ENCODE results near the gene PEF1. TPM values are rescaled to one million over a fixed set of nuclear protein-coding genes. Genes with fewer than 3 reads are reported as not detected.

PEF1 gene
- total RNA-seq, 4 donors from 2014 or later = 180 to 355 (median 312) TPM

GRCh38 chr1:31673433-31673832 lies 28.8 kb upstream of the PEF1 start:
- H3K27ac ChIP-seq = no peak overlapping the region
- H3K36me3 ChIP-seq = no peaks in the 10 kb centered on the region
- H3K4me1 ChIP-seq = peaks cover 20 to 31% of the 10 kb centered on the region in 2 donors
- H3K4me3 ChIP-seq (replicated peaks in 1 of 3) = no peak overlapping the region
- DNase-seq = no peak
- no peak for TF ChIP-seq CTCF (IDR thresholded peaks at IDR 0.05)
- no peak for TF ChIP-seq POLR2A (IDR thresholded peaks at IDR 0.05)
- H3K27me3 ChIP-seq = no peaks in the 10 kb centered on the region
- intact Hi-C loops (cut with DNase I) = no loop called here
- 90 to 94% methylated on average over 9 of the region's 9 CpGs for WGBS, 2 donors
- H3K9me3 ChIP-seq = no peaks in the 10 kb centered on the region

DNA sequence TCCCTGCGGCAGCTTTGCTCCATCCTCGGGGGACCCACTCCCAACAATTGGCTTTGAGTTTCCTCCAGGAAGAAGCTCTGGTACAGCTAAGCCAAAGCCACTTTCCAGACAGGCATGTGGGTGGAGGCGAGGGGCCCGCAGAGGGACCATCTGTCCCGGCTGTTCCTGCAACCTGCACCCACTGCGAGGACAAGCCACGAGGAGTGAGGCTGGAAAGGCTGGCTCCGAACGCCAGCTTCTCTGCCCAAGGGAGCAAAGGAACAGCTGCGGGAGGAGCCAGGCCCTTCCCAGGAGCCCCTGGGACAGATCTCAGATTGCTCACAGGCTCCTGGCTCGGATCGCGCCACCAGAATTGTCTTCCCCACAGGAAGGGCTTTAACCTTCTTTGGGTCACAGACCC lies 28.3 kb upstream of the PEF1 start:
- 76 to 84% methylated on average over 7 to 11 of the region's 13 CpGs for WGBS, 2 donors

DNA sequence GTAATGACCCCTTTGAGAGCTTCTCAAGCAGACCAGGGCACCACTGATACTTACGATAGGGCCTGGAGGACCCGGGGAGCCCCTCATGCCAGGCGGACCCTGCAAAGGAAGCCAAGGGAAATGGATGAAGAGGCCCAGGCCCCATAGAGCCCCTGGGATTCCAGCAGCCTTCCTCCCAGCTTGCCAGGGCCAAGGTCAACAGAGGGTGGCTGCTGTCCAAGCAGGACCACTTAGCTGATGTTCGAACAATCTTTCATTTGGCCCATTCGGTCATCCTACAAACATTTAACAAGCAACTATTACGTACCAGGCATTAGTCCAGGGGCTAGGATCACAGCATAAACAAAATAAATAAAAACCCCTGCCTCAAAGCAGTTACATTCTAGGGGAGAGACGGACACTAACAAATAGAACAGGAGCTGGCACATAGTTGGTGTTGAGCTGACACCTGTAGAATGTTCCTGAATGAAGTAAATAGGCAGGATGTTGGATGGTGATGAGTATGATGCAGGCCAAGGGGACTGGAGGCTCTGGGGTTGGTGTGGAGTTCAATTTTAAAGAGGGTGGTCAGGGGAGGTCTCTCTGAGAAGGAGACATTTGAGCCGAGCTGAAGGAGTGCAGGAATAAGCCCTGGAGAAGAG lies 27.0 kb upstream of the PEF1 start:
- peaks cover 26 to 48% of the 10 kb centered on the region in 2 donors for H3K4me1 ChIP-seq
- no peak overlapping the region for H3K4me3 ChIP-seq (replicated peaks in 1 of 3)
- H3K36me3 ChIP-seq = no peaks in the 10 kb centered on the region
- H3K27me3 ChIP-seq = no peaks in the 10 kb centered on the region
- intact Hi-C loops (cut with DNase I) = no loop called here
- DNase-seq = no peak
- WGBS, 2 donors = 75 to 87% methylated on average over 8 of the region's 8 CpGs
- no peak for TF ChIP-seq POLR2A (IDR thresholded peaks at IDR 0.05)
- no peak for TF ChIP-seq CTCF (IDR thresholded peaks at IDR 0.05)
- H3K27ac ChIP-seq = peak overlapping the region in 1 of 3 donors; percentile 80
- H3K9me3 ChIP-seq = no peaks in the 10 kb centered on the region

More for the DNA sequence above, 28.3 kb upstream of the PEF1 start:
- no peak for TF ChIP-seq POLR2A (IDR thresholded peaks at IDR 0.05)
- no peak for TF ChIP-seq CTCF (IDR thresholded peaks at IDR 0.05)
- intact Hi-C loops (cut with DNase I) = no loop called here
- H3K4me3 ChIP-seq (replicated peaks in 1 of 3) = no peak overlapping the region
- peaks cover 20 to 35% of the 10 kb centered on the region in 2 donors for H3K4me1 ChIP-seq
- no peak overlapping the region for H3K27ac ChIP-seq
- DNase-seq = no peak
- no peaks in the 10 kb centered on the region for H3K9me3 ChIP-seq
- no peaks in the 10 kb centered on the region for H3K27me3 ChIP-seq
- H3K36me3 ChIP-seq = no peaks in the 10 kb centered on the region

DNA sequence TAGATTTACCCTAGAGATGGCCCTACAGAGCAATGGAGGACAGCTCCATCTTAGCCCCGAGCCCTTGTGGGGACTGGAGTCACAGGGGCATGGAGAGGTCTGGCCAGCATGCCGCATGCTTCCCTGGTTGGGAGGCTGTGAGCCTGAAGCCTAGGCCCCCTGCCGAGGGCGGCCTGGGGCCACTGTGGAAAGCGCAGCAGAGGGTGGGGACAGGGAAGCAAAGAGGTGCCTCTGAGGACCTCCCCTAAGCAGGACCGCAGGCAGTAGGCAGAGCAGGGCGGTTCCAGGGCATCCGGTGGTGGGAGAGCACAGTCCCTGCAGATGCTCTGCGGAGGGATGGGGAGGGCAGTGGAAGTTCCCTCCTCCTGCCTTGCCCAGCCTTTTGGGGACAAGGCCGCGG lies 26.5 kb upstream of the PEF1 start:
- Histone ChIP-seq H3K4me3 (replicated peaks in 1 of 3) (no peak overlapping the region), H3K27me3 (no peaks in the 10 kb centered on the region), H3K27ac (peak overlapping the region; percentile 80 to 88 (median 81)), H3K36me3 (no peaks in the 10 kb centered on the region), H3K4me1 (peaks cover 31 to 54% of the 10 kb centered on the region in 2 donors), H3K9me3 (no peaks in the 10 kb centered on the region)
- no peak for DNase-seq
- TF ChIP-seq POLR2A (IDR thresholded peaks at IDR 0.05) (no peak), CTCF (IDR thresholded peaks at IDR 0.05) (no peak)
- 86% methylated on average over 9 to 11 of the region's 11 CpGs for WGBS, 2 donors
- intact Hi-C loops (cut with DNase I) = no loop called here

GRCh38 chr1:31670593-31670964 lies 25.9 kb upstream of the PEF1 start:
- no peaks in the 10 kb centered on the region for H3K27me3 ChIP-seq
- DNase-seq = no peak
- TF ChIP-seq CTCF (IDR thresholded peaks at IDR 0.05) (no peak), POLR2A (IDR thresholded peaks at IDR 0.05) (no peak)
- H3K4me1 ChIP-seq = peaks cover 37 to 59% of the 10 kb centered on the region in 2 donors
- peak overlapping the region; percentile 80 to 88 (median 81) for H3K27ac ChIP-seq
- H3K4me3 ChIP-seq (replicated peaks in 1 of 3) = no peak overlapping the region
- 62 to 76% methylated on average over 6 of the region's 6 CpGs for WGBS, 2 donors
- intact Hi-C loops (cut with DNase I) = no loop called here
- no peaks in the 10 kb centered on the region for H3K36me3 ChIP-seq
- no peaks in the 10 kb centered on the region for H3K9me3 ChIP-seq

Data from thyroid gland (tissue), 4 donors.